K562 (cell line): Measurements from ENCODE around the gene PEX11A. TPM values are rescaled to one million over a fixed set of nuclear protein-coding genes. Genes with fewer than 3 reads are reported as not detected.

Experiments
- ARHGAP35 ChIP-seq: fragments of 450-650 bp; IDR thresholded peaks from 2 replicates; pipeline ENCODE4 v1.6.1; 2018; ENCODE audit not compliant: partially characterized antibody
- BRD9 ChIP-seq: fragments of 450-650 bp; IDR thresholded peaks from 2 replicates; pipeline ENCODE4 v1.6.1; 2018; ENCODE audit warnings: low read depth; ENCODE audit not compliant: partially characterized antibody
- HNRNPLL ChIP-seq: fragments of 200-400 bp; formaldehyde crosslinking; IDR thresholded peaks from 2 replicates; pipeline ENCODE4 v1.6.1; 2017; ENCODE audit warnings: low read length, low read depth, mild to moderate bottlenecking; ENCODE audit not compliant: poor library complexity, severe bottlenecking
- NRF1 ChIP-seq, 2 experiments: fragments of 450-650 bp; IDR thresholded peaks in 1 of 2; conservative IDR thresholded peaks in 1 of 2; 2 replicates each; pipeline ENCODE4 v1.6.1; 2014; ENCODE audit warnings: mild to moderate bottlenecking in 2 of 2
- SRSF3 ChIP-seq: fragments of 200-400 bp; formaldehyde crosslinking; IDR thresholded peaks from 2 replicates; pipeline ENCODE4 v1.6.1; 2016; ENCODE audit warnings: mild to moderate bottlenecking, low read length, moderate library complexity; ENCODE audit not compliant: insufficient read depth
- U2AF1 ChIP-seq: fragments of 200-400 bp; formaldehyde crosslinking; optimal IDR thresholded peaks from 2 replicates; pipeline ENCODE3; 2017; ENCODE audit warnings: mild to moderate bottlenecking, low read depth, low read length, moderate library complexity
- WHSC1 ChIP-seq: IDR thresholded peaks from one replicate; pipeline ENCODE4 v1.6.1; 2012; ENCODE audit warnings: low read length, control low read depth, inconsistent platforms
- ZC3H4 ChIP-seq: sonication (generic); formaldehyde crosslinking; IDR thresholded peaks from 2 replicates; pipeline ENCODE4 v1.9.0; 2021; ENCODE audit warnings: missing genetic modification reagents, borderline replicate concordance
- ZNF197 ChIP-seq: fragments of 200-800 bp; sonication (Bioruptor generic); IDR thresholded peaks from 2 replicates; pipeline ENCODE4 v1.6.1; 2016; ENCODE audit warnings: low read depth, missing genetic modification characterization, missing compliant biosample characterization
- ZNF354B ChIP-seq: fragments of 250-450 bp; sonication (Bioruptor Pico); IDR thresholded peaks from 2 replicates; pipeline ENCODE4 v1.4.0; 2020
- polyA plus RNA-seq, 8 experiments: library from polyadenylated mRNA; depleted of rRNA in 4 of 8; stranded (reverse) in 5 of 8; unstranded in 3 of 8; fragments of >200 nt; fragmentation: Nextera tagmentation in 2 of 8; fragmentation: Illumina TruSeq in 1 of 8; extraction: Ambion mirVana in 2 of 8; extraction: Trizol in 1 of 8; gene quantifications; 2 replicates each; pipeline versions ENCODE4 v1.2.1 to v1.2.3, GENCODE V29; 2011 to 2014; ENCODE audit warnings: inconsistent platforms in 1 of 8, missing spikeins in 1 of 8
- total RNA-seq, 7 experiments: library from RNA; depleted of rRNA in 6 of 7; stranded (reverse); fragments of >200 nt in 6 of 7; fragmentation: Illumina TruSeq in 2 of 7; extraction: Trizol in 2 of 7; gene quantifications; 2 replicates each; pipeline versions ENCODE4 v1.2.1 to v1.2.3, GENCODE V29; 2011 to 2021; ENCODE audit warnings: low replicate concordance in 1 of 7
- TF ChIP-seq, protein P1 (sequence below), 2 experiments: IDR thresholded peaks; 2 replicates each; pipeline ENCODE4 v1.6.1; 2011; ENCODE audit warnings: borderline replicate concordance in 1 of 2, control low read depth in 1 of 2, low read depth in 1 of 2, low read length in 1 of 2, mild to moderate bottlenecking in 1 of 2, mixed read lengths in 1 of 2, moderate library complexity in 1 of 2; ENCODE audit not compliant: insufficient read depth in 1 of 2, insufficient read length in 1 of 2, poor library complexity in 1 of 2, severe bottlenecking in 1 of 2; ENCODE audit errors: extremely low read depth in 1 of 2
- TF ChIP-seq, protein P2 (sequence below): fragments of 250-450 bp; sonication (Bioruptor Pico); IDR thresholded peaks from 2 replicates; pipeline ENCODE4 v1.5.0; 2021; ENCODE audit warnings: mild to moderate bottlenecking, borderline replicate concordance
- TF ChIP-seq, protein P3 (sequence below): fragments of 450-650 bp; IDR thresholded peaks from 2 replicates; pipeline ENCODE4 v1.6.1; 2016; ENCODE audit warnings: missing biosample characterization, missing genetic modification characterization
- TF ChIP-seq, protein P4 (sequence below), 2 experiments: IDR thresholded peaks; 2 replicates each; pipeline ENCODE4 v1.6.1; 2012; ENCODE audit warnings: improper control_type of control experiment in 2 of 2, low read depth in 2 of 2, low read length in 2 of 2, borderline replicate concordance in 1 of 2
- TF ChIP-seq, protein P5 (sequence below): sonication (generic); formaldehyde crosslinking; IDR thresholded peaks from 2 replicates; pipeline ENCODE4 v1.8.1; 2022; ENCODE audit warnings: missing genetic modification reagents

Gene PEX11A
- total and polyA plus RNA-seq, 9 of the 15 experiments (the other 6 are each of a cell fraction or from before 2014, with no cell fraction given) = not detected

DNA sequence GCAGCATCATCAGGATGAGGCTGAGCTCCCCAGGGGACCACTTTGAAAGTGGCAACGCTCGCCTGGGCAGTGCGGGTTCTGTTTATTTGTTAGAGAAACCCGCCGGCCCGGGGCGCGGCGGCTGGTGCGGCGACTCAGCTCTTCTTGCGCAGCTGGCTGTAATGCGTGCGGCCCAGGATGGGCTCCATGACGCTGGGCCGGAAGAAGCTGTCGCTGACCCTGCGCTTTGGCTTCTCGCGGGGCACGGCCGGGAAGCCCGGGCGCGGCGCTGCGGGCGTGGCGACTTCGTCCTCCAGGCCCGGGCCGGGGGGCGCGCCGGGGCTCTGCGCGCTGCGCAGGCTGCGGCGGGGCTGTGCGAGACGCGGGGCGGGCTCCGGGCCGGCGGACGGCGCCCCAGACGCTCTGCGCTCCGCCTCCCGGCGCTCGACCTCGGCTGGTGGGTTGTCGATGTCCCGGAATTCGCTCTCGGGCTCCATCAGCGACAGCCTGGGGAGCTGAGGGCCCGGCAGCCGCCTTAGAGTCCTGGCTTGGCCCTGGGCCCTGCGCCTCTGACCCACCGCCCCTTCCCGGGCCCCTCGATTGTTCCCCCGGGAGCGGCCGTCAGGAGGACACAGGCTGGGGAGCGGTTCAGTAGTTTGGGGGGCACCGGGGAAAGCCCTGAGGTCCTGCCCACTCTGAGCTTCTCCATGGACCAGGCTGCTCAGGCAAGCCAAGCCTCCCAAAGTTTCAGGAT is 24.9 kb downstream of the PEX11A start (continued):
- TF ChIP-seq, protein P1, sequence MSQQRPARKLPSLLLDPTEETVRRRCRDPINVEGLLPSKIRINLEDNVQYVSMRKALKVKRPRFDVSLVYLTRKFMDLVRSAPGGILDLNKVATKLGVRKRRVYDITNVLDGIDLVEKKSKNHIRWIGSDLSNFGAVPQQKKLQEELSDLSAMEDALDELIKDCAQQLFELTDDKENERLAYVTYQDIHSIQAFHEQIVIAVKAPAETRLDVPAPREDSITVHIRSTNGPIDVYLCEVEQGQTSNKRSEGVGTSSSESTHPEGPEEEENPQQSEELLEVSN (IDR thresholded peaks at IDR 0.05; ENCODE audit: borderline replicate concordance in 1 of 2, extremely low read depth in 1 of 2, insufficient read depth in 1 of 2, insufficient read length in 1 of 2, low read depth in 1 of 2, low read length in 1 of 2, poor library complexity in 1 of 2, severe bottlenecking in 1 of 2) = no peak
- TF ChIP-seq NRF1 (conservative IDR thresholded peaks at IDR 0.05 in 1 of 2, IDR thresholded peaks at IDR 0.05 in 1 of 2) (peak; percentile 38 to 45; a peak in 1 of 4 replicates), BRD9 (no peak), ZNF354B (CRISPR knock-in tag) (no peak), WHSC1 (no peak), ZNF197 (CRISPR knock-in tag) (no peak), ZC3H4 (CRISPR knock-in tag) (no peak), ARHGAP35 (no peak), HNRNPLL (peak; percentile 68), U2AF1 (no peak), SRSF3 (no peak)
- TF ChIP-seq, protein P2, sequence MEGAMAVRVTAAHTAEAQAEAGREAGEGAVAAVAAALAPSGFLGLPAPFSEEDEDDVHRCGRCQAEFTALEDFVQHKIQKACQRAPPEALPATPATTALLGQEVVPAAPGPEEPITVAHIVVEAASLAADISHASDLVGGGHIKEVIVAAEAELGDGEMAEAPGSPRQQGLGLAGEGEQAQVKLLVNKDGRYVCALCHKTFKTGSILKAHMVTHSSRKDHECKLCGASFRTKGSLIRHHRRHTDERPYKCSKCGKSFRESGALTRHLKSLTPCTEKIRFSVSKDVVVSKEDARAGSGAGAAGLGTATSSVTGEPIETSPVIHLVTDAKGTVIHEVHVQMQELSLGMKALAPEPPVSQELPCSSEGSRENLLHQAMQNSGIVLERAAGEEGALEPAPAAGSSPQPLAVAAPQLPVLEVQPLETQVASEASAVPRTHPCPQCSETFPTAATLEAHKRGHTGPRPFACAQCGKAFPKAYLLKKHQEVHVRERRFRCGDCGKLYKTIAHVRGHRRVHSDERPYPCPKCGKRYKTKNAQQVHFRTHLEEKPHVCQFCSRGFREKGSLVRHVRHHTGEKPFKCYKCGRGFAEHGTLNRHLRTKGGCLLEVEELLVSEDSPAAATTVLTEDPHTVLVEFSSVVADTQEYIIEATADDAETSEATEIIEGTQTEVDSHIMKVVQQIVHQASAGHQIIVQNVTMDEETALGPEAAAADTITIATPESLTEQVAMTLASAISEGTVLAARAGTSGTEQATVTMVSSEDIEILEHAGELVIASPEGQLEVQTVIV (CRISPR knock-in tag) = no peak
- TF ChIP-seq, protein P3, sequence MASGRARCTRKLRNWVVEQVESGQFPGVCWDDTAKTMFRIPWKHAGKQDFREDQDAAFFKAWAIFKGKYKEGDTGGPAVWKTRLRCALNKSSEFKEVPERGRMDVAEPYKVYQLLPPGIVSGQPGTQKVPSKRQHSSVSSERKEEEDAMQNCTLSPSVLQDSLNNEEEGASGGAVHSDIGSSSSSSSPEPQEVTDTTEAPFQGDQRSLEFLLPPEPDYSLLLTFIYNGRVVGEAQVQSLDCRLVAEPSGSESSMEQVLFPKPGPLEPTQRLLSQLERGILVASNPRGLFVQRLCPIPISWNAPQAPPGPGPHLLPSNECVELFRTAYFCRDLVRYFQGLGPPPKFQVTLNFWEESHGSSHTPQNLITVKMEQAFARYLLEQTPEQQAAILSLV (tag) = no peak
- TF ChIP-seq, protein P4, sequence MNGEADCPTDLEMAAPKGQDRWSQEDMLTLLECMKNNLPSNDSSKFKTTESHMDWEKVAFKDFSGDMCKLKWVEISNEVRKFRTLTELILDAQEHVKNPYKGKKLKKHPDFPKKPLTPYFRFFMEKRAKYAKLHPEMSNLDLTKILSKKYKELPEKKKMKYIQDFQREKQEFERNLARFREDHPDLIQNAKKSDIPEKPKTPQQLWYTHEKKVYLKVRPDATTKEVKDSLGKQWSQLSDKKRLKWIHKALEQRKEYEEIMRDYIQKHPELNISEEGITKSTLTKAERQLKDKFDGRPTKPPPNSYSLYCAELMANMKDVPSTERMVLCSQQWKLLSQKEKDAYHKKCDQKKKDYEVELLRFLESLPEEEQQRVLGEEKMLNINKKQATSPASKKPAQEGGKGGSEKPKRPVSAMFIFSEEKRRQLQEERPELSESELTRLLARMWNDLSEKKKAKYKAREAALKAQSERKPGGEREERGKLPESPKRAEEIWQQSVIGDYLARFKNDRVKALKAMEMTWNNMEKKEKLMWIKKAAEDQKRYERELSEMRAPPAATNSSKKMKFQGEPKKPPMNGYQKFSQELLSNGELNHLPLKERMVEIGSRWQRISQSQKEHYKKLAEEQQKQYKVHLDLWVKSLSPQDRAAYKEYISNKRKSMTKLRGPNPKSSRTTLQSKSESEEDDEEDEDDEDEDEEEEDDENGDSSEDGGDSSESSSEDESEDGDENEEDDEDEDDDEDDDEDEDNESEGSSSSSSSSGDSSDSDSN (IDR thresholded peaks at IDR 0.05; ENCODE audit: borderline replicate concordance in 1 of 2, low read depth in 2 of 2, low read length in 2 of 2) = 0 out of 4 replicates have a peak, but pooled peaks of 1 of the 2 experiments have one; percentile 39
- TF ChIP-seq, protein P5, sequence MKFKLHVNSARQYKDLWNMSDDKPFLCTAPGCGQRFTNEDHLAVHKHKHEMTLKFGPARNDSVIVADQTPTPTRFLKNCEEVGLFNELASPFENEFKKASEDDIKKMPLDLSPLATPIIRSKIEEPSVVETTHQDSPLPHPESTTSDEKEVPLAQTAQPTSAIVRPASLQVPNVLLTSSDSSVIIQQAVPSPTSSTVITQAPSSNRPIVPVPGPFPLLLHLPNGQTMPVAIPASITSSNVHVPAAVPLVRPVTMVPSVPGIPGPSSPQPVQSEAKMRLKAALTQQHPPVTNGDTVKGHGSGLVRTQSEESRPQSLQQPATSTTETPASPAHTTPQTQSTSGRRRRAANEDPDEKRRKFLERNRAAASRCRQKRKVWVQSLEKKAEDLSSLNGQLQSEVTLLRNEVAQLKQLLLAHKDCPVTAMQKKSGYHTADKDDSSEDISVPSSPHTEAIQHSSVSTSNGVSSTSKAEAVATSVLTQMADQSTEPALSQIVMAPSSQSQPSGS = no peak
